Calu3 (cell line): ENCODE results near the gene NGFR. TPM values are rescaled to one million over a fixed set of nuclear protein-coding genes. Genes with fewer than 3 reads are reported as not detected.

Source experiments
- BruUV-seq: library from RNA; stranded (reverse); fragments of 400-500 nt; replicated peaks from 2 replicates; lab custom pipeline; 2021; lab: Mats Ljungman, UMichigan
- CTCF ChIA-PET: fragments of 300-600 bp; sonication (Branson Sonifier 250); formaldehyde crosslinking; loops from one replicate; lab custom pipeline; 2022; ENCODE audit warnings: antibody characterized with exemption; lab: Charles Lee
- DNase-seq: peaks from one replicate; pipeline ENCODE4 v3.0.0; 2022
- H3K27ac Mint-ChIP-seq: one replicate; pipeline ENCODE4 v1.8.0; 2022; ENCODE audit warnings: mixed read lengths; ENCODE audit not compliant: unreplicated experiment
- H3K27me3 Mint-ChIP-seq: one replicate; pipeline ENCODE4 v1.8.0; 2022; ENCODE audit warnings: mixed read lengths; ENCODE audit not compliant: unreplicated experiment
- H3K36me3 Mint-ChIP-seq: one replicate; pipeline ENCODE4 v1.8.0; 2022; ENCODE audit warnings: mild to moderate bottlenecking, moderate library complexity, mixed read lengths; ENCODE audit not compliant: insufficient read depth, unreplicated experiment
- H3K4me1 Mint-ChIP-seq: one replicate; pipeline ENCODE4 v1.8.0; 2022; ENCODE audit warnings: mild to moderate bottlenecking, low read depth, mixed read lengths; ENCODE audit not compliant: unreplicated experiment
- H3K4me3 Mint-ChIP-seq: one replicate; pipeline ENCODE4 v1.8.0; 2022; ENCODE audit warnings: mild to moderate bottlenecking, low read depth, moderate library complexity, mixed read lengths; ENCODE audit not compliant: unreplicated experiment
- H3K9me3 Mint-ChIP-seq: one replicate; pipeline ENCODE4 v1.8.0; 2022; ENCODE audit warnings: low read depth, mixed read lengths; ENCODE audit not compliant: unreplicated experiment
- intact Hi-C: fragments of 100-400 bp; cut with micrococcal nuclease; formaldehyde crosslinking; loops from one replicate; pipeline ENCODE4 v1.10.0; 2022; ENCODE audit not compliant: unreplicated experiment
- microRNA-seq: library from miRNA; unstranded; fragments of <30 nt; microRNA quantifications from one replicate; pipeline ENCODE4 v1.2.0, GENCODE V29; 2022
- total RNA-seq: library from RNA; stranded (reverse); gene quantifications from 2 replicates; pipeline ENCODE4 v1.2.3, GENCODE V29; 2022
- TF ChIP-seq, protein P1 (sequence below): fragments of 200-600 bp; IDR thresholded peaks from one replicate; pipeline ENCODE4 v1.8.0; 2022; ENCODE audit warnings: antibody characterized with exemption; ENCODE audit not compliant: unreplicated experiment

NGFR gene
- total RNA-seq, 1 experiment from 2014 or later = 0.66 TPM

DNA sequence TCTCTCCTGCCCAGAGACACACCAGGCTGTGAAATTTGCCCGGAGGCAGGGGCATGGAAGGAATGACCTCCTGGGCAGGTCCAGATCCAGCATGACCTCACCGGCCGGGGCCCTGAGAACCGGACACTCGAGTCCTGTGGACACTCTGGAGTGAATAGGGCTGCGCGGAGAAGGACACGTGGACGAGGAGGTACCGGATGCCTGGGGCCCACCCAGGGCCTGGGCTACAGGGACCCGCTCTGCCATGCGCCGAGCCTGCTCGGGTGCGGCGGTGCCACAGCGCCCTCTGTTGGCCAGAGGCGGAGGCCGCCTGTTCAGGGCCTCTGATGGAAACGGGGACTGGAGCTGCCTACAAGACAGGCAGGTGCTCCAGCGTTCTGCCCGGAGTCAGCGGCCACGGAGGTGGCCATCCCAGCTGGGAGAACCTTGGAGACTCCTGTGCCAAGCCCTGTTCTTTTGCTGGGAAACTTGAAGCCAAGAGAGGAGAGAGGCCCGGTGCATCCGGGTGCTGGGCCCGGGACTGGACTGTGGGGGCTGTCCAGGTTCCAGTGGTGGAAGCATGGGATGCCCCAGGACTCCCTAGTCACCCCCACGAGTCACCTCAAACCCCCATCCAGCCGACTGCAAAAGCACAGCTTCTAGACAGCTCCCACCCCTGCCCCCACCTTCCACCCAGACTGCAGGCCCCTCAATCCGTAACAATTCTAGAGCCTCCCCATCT is 61.3 kb downstream of the NGFR start:
- no TSS peak for BruUV-seq
- Mint-ChIP-seq H3K36me3 (no peaks in the 10 kb centered on the region), H3K27ac (no peak overlapping the region), H3K4me1 (peaks cover 9% of the 10 kb centered on the region), H3K4me3 (no peak overlapping the region), H3K27me3 (peaks cover 25% of the 10 kb centered on the region), H3K9me3 (no peaks in the 10 kb centered on the region)
- TF ChIP-seq, protein P1, sequence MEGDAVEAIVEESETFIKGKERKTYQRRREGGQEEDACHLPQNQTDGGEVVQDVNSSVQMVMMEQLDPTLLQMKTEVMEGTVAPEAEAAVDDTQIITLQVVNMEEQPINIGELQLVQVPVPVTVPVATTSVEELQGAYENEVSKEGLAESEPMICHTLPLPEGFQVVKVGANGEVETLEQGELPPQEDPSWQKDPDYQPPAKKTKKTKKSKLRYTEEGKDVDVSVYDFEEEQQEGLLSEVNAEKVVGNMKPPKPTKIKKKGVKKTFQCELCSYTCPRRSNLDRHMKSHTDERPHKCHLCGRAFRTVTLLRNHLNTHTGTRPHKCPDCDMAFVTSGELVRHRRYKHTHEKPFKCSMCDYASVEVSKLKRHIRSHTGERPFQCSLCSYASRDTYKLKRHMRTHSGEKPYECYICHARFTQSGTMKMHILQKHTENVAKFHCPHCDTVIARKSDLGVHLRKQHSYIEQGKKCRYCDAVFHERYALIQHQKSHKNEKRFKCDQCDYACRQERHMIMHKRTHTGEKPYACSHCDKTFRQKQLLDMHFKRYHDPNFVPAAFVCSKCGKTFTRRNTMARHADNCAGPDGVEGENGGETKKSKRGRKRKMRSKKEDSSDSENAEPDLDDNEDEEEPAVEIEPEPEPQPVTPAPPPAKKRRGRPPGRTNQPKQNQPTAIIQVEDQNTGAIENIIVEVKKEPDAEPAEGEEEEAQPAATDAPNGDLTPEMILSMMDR = peak; percentile 99
- DNase-seq = peak; percentile 93
- CTCF ChIA-PET = interaction anchor here (0.6 to 4.0 kb wide), 25 partner anchors 9 to 442 kb away, joined by 3 to 37 read pairs (median 4); partner anchors contain the start of genes FAM117A and PHB1
- intact Hi-C loops = loop anchor here (2.0 kb wide), 1 partner anchor 60 kb away; no protein-coding TSS in a partner anchor

DNA sequence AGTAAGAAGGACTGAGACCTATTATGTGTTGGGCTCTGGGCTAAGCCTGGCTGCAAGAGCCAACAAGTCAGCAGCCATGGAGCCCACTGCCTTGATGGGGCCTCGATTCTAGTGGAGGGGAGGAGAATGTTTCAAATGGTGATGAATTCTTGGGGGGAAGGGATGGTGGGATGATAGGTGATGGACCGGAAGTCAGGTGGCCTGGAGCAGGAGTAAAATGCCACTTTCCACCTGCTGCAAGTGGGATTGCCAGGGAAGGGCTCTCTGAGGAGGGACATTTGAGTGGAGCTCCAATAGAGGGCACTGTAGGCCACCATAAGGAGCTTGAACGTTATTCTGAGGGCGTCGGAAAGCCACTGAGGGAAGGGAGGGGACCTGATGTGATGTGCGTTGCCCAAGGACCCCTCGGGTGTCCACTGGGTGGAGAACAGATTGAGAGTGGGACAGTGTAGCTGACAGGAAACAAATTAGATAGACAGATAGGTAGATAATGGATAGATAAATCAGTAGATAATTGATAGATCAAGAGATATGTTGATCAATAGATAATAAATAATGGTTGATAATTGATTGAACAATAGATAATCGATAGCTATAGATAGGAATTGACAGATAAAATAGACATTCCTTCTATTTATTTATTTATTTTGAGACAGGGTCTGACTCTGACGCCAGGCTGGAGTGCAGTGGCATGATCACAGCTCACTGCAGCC is 62.4 kb downstream of the NGFR start:
- BruUV-seq = no TSS peak
- intact Hi-C loops = loop anchor here (1.0 to 2.0 kb wide), 3 partner anchors 61 to 149 kb away; no protein-coding TSS in a partner anchor
- H3K4me1 Mint-ChIP-seq = peaks cover 9% of the 10 kb centered on the region

More for the DNA sequence above, 62.4 kb downstream of the NGFR start:
- peak; percentile 73 for DNase-seq
- Mint-ChIP-seq H3K9me3 (no peaks in the 10 kb centered on the region), H3K36me3 (no peaks in the 10 kb centered on the region), H3K27ac (no peak overlapping the region), H3K4me3 (no peak overlapping the region), H3K27me3 (peaks cover 36% of the 10 kb centered on the region)
- TF ChIP-seq, protein P1 = peak; percentile 73
- CTCF ChIA-PET = interaction anchor here (0.5 to 4.0 kb wide), 25 partner anchors 8 to 1286 kb away, joined by 3 to 37 read pairs (median 4); partner anchors contain the start of genes PHB1 and SLC35B1

Small RNA genes within 50 kb of the gene (microRNA-seq; reads per million reads assigned to microRNA genes)
- not detected for gene MIR6165

Other genes starting within 250 kb of the NGFR start
- 41.9 and 42.8 TPM in 2 replicates for gene ZNF652, start 133.0 kb upstream of the NGFR start, total RNA-seq
- 413 and 469 TPM in 2 replicates for gene PHB1, start 80.4 kb upstream of the NGFR start, total RNA-seq
- gene NXPH3, start 80.6 kb downstream of the NGFR start, total RNA-seq = not detected in 2 replicates
- 79.0 and 79.9 TPM in 2 replicates for gene SPOP, start 182.8 kb downstream of the NGFR start, total RNA-seq
- gene SLC35B1, start 212.7 kb downstream of the NGFR start, total RNA-seq = 117 and 127 TPM in 2 replicates